ENCODE data around the gene B4GALT1.

The B4GALT1 gene

GRCh38 chr9:33129886-33130881, 37.0 kb downstream of the B4GALT1 start:
- Histone ChIP-seq H2BK5ac (ENCODE audit: low read depth, low read length, poor library complexity, severe bottlenecking) (no peak overlapping the region), H3K79me1 (replicated peaks; ENCODE audit: low read length, poor library complexity, severe bottlenecking) (peaks cover 29% of the 10 kb centered on the region), H2BK12ac (ENCODE audit: low read length in 2 of 2) (peak overlapping the region in 1 of 2 experiments; percentile 47), H3K4me1 (ENCODE audit: control insufficient read depth, insufficient read depth, low read depth, low read length) (peaks cover 42% of the 10 kb centered on the region), H3K4me3 (ENCODE audit: insufficient read depth in 1 of 2, low read depth in 1 of 2, low read length in 2 of 2) (no peak overlapping the region), H3K9me3 (ENCODE audit: control insufficient read depth, low read length) (no peaks in the 10 kb centered on the region), H2AFZ (ENCODE audit: low read depth, low read length) (no peak overlapping the region), H3K4me2 (ENCODE audit: low read length, poor library complexity, severe bottlenecking) (no peak overlapping the region), H2AK5ac (ENCODE audit: low read length, severe bottlenecking) (peak overlapping the region; percentile 83), H3K4ac (ENCODE audit: low read depth in 1 of 2, low read length in 2 of 2) (no peak overlapping the region), H3K27me3 (ENCODE audit: control insufficient read depth in 1 of 2, insufficient read depth in 1 of 2, low read length in 2 of 2) (no peaks in the 10 kb centered on the region), H2BK120ac (ENCODE audit: low read depth, low read length) (no peak overlapping the region), H3K36me3 (ENCODE audit: control insufficient read depth in 1 of 2, insufficient read depth in 2 of 2, low read depth in 1 of 2, low read length in 2 of 2) (peaks cover 26 to 64% of the 10 kb centered on the region in 2 experiments), H3K9ac (ENCODE audit: low read length) (peak overlapping the region; percentile 20), H3K18ac (ENCODE audit: low read depth in 1 of 2, low read length in 2 of 2) (peak overlapping the region; percentile 8 to 68), H3K14ac (ENCODE audit: low read length in 2 of 2) (no peak overlapping the region), H4K8ac (ENCODE audit: low read length) (peak overlapping the region; percentile 69), H3K23ac (ENCODE audit: low read length in 2 of 2) (no peak overlapping the region), H4K91ac (ENCODE audit: low read length) (peak overlapping the region; percentile 40), H2BK15ac (ENCODE audit: low read depth, poor library complexity, severe bottlenecking) (no peak overlapping the region), H3K27ac (ENCODE audit: low read length, poor library complexity, severe bottlenecking) (no peak overlapping the region)
- DNase-seq, result peak; percentile 72
- 79% methylated on average over 12 of the region's 14 CpGs for WGBS

GRCh38 chr9:33129251-33129885, 37.8 kb downstream of the B4GALT1 start:
- Histone ChIP-seq H3K4me3 (ENCODE audit: insufficient read depth in 1 of 2, low read depth in 1 of 2, low read length in 2 of 2) (no peak overlapping the region), H3K27me3 (ENCODE audit: control insufficient read depth in 1 of 2, insufficient read depth in 1 of 2, low read length in 2 of 2) (no peaks in the 10 kb centered on the region), H2AFZ (ENCODE audit: low read depth, low read length) (no peak overlapping the region), H4K91ac (ENCODE audit: low read length) (no peak overlapping the region), H2BK12ac (ENCODE audit: low read length in 2 of 2) (no peak overlapping the region), H3K9me3 (ENCODE audit: control insufficient read depth, low read length) (no peaks in the 10 kb centered on the region), H2BK15ac (ENCODE audit: low read depth, poor library complexity, severe bottlenecking) (no peak overlapping the region), H3K79me1 (replicated peaks; ENCODE audit: low read length, poor library complexity, severe bottlenecking) (peaks cover 28% of the 10 kb centered on the region), H3K4me1 (ENCODE audit: control insufficient read depth, insufficient read depth, low read depth, low read length) (peaks cover 38% of the 10 kb centered on the region), H3K27ac (ENCODE audit: low read length, poor library complexity, severe bottlenecking) (no peak overlapping the region), H3K14ac (ENCODE audit: low read length in 2 of 2) (no peak overlapping the region), H2AK5ac (ENCODE audit: low read length, severe bottlenecking) (peak overlapping the region; percentile 24), H3K4me2 (ENCODE audit: low read length, poor library complexity, severe bottlenecking) (no peak overlapping the region), H3K23ac (ENCODE audit: low read length in 2 of 2) (no peak overlapping the region), H3K4ac (ENCODE audit: low read depth in 1 of 2, low read length in 2 of 2) (no peak overlapping the region), H3K18ac (ENCODE audit: low read depth in 1 of 2, low read length in 2 of 2) (no peak overlapping the region), H2BK5ac (ENCODE audit: low read depth, low read length, poor library complexity, severe bottlenecking) (no peak overlapping the region), H4K8ac (ENCODE audit: low read length) (no peak overlapping the region), H2BK120ac (ENCODE audit: low read depth, low read length) (no peak overlapping the region), H3K36me3 (ENCODE audit: control insufficient read depth in 1 of 2, insufficient read depth in 2 of 2, low read depth in 1 of 2, low read length in 2 of 2) (peaks cover 22 to 58% of the 10 kb centered on the region in 2 experiments), H3K9ac (ENCODE audit: low read length) (no peak overlapping the region)
- no peak for DNase-seq
- 94% methylated on average over 5 of the region's 5 CpGs for WGBS

DNA sequence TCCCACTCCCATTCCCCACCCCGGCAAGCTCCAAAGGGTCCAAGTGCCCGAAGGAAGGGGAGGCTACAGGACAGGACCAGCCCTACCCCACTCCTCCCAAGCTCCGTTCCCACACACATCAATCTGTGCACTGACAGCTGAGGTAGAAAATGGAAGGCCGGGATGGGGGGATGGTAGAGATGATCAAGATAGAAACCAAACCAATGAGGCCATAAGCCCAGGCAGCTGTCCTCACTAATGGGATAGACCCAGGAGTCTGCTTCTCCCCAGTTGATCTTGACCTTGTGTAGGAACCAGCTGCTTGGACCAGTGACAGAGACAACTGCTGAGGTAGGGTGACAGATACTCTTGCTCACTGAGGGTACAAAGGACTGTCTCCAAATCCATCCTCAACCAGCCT, 38.6 kb downstream of the B4GALT1 start:
- H2AK5ac ChIP-seq (ENCODE audit: low read length, severe bottlenecking), result peak overlapping the region; percentile 43
- H3K27ac ChIP-seq (ENCODE audit: low read length, poor library complexity, severe bottlenecking), result no peak overlapping the region
- H3K4me3 ChIP-seq (ENCODE audit: insufficient read depth in 1 of 2, low read depth in 1 of 2, low read length in 2 of 2), result no peak overlapping the region
- H2AFZ ChIP-seq (ENCODE audit: low read depth, low read length), result no peak overlapping the region
- no peak overlapping the region for H4K91ac ChIP-seq (ENCODE audit: low read length)
- H3K14ac ChIP-seq (ENCODE audit: low read length in 2 of 2), result no peak overlapping the region
- 100% methylated on average over 3 of the region's 4 CpGs for WGBS
- no peak overlapping the region for H3K9ac ChIP-seq (ENCODE audit: low read length)
- peaks cover 38% of the 10 kb centered on the region for H3K4me1 ChIP-seq (ENCODE audit: control insufficient read depth, insufficient read depth, low read depth, low read length)
- H3K9me3 ChIP-seq (ENCODE audit: control insufficient read depth, low read length), result no peaks in the 10 kb centered on the region
- no peak for DNase-seq
- peaks cover 23 to 56% of the 10 kb centered on the region in 2 experiments for H3K36me3 ChIP-seq (ENCODE audit: control insufficient read depth in 1 of 2, insufficient read depth in 2 of 2, low read depth in 1 of 2, low read length in 2 of 2)
- no peaks in the 10 kb centered on the region for H3K27me3 ChIP-seq (ENCODE audit: control insufficient read depth in 1 of 2, insufficient read depth in 1 of 2, low read length in 2 of 2)
- H3K79me1 ChIP-seq (replicated peaks; ENCODE audit: low read length, poor library complexity, severe bottlenecking), result peaks cover 30% of the 10 kb centered on the region
- no peak overlapping the region for H3K4me2 ChIP-seq (ENCODE audit: low read length, poor library complexity, severe bottlenecking)
- H3K18ac ChIP-seq (ENCODE audit: low read depth in 1 of 2, low read length in 2 of 2), result no peak overlapping the region
- H2BK12ac ChIP-seq (ENCODE audit: low read length in 2 of 2), result no peak overlapping the region
- H2BK5ac ChIP-seq (ENCODE audit: low read depth, low read length, poor library complexity, severe bottlenecking), result no peak overlapping the region
- no peak overlapping the region for H3K23ac ChIP-seq (ENCODE audit: low read length in 2 of 2)
- no peak overlapping the region for H3K4ac ChIP-seq (ENCODE audit: low read depth in 1 of 2, low read length in 2 of 2)
- H2BK15ac ChIP-seq (ENCODE audit: low read depth, poor library complexity, severe bottlenecking), result no peak overlapping the region
- no peak overlapping the region for H4K8ac ChIP-seq (ENCODE audit: low read length)
- no peak overlapping the region for H2BK120ac ChIP-seq (ENCODE audit: low read depth, low read length)

DNA sequence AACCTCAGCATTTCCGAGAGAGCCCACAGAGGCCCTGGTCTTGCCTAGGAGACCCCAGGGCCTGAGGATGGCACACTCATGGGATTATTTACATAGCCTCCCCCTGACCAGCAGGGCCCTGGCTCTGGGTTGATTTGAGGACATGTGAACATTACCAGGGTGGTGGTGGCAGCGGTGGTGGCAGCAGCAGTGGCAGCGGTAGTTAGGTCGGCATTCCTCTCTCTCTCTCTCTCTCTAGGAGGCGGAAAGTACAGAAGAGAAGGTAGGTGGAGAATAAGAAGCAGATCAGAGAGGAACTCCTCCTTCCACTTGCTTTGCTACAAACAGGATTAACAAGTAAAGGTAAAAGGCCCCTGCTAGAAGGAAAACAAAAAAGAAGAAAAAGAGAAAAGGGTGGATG, 39.3 kb downstream of the B4GALT1 start:
- WGBS, result 100% methylated on average over 1 of the region's 5 CpGs
- Histone ChIP-seq H2BK5ac (ENCODE audit: low read depth, low read length, poor library complexity, severe bottlenecking) (no peak overlapping the region), H3K14ac (ENCODE audit: low read length in 2 of 2) (no peak overlapping the region), H3K18ac (ENCODE audit: low read depth in 1 of 2, low read length in 2 of 2) (no peak overlapping the region), H3K23ac (ENCODE audit: low read length in 2 of 2) (no peak overlapping the region), H3K9ac (ENCODE audit: low read length) (no peak overlapping the region), H3K79me1 (replicated peaks; ENCODE audit: low read length, poor library complexity, severe bottlenecking) (peaks cover 29% of the 10 kb centered on the region), H3K9me3 (ENCODE audit: control insufficient read depth, low read length) (no peaks in the 10 kb centered on the region), H2BK12ac (ENCODE audit: low read length in 2 of 2) (no peak overlapping the region), H3K27ac (ENCODE audit: low read length, poor library complexity, severe bottlenecking) (no peak overlapping the region), H3K4me1 (ENCODE audit: control insufficient read depth, insufficient read depth, low read depth, low read length) (peaks cover 36% of the 10 kb centered on the region), H4K8ac (ENCODE audit: low read length) (no peak overlapping the region), H3K4me2 (ENCODE audit: low read length, poor library complexity, severe bottlenecking) (no peak overlapping the region), H2AFZ (ENCODE audit: low read depth, low read length) (no peak overlapping the region), H3K36me3 (ENCODE audit: control insufficient read depth in 1 of 2, insufficient read depth in 2 of 2, low read depth in 1 of 2, low read length in 2 of 2) (peaks cover 21 to 49% of the 10 kb centered on the region in 2 experiments), H4K91ac (ENCODE audit: low read length) (peak overlapping the region; percentile 70), H3K27me3 (ENCODE audit: control insufficient read depth in 1 of 2, insufficient read depth in 1 of 2, low read length in 2 of 2) (no peaks in the 10 kb centered on the region), H2BK15ac (ENCODE audit: low read depth, poor library complexity, severe bottlenecking) (no peak overlapping the region), H3K4me3 (ENCODE audit: insufficient read depth in 1 of 2, low read depth in 1 of 2, low read length in 2 of 2) (no peak overlapping the region), H3K4ac (ENCODE audit: low read depth in 1 of 2, low read length in 2 of 2) (no peak overlapping the region), H2BK120ac (ENCODE audit: low read depth, low read length) (no peak overlapping the region), H2AK5ac (ENCODE audit: low read length, severe bottlenecking) (peak overlapping the region; percentile 17)
- no peak for DNase-seq

All from mesenchymal stem cell (in vitro differentiated cells and primary cell).